HG03460 (cell line): ENCODE measurements around the gene ARID2.

ENCODE experiments used
- ATAC-seq: cut with Tn5 transposase; IDR thresholded peaks from one replicate; pipeline ENCODE4 v1.9.1; 2021; ENCODE audit not compliant: unreplicated experiment

The ARID2 gene

GRCh38 chr12:45729233-45730083, at the start of gene ARID2:
Gene ARID2, plus strand, starts transcription at chr12:45729706. Its CDS starts 131 bp downstream, at chr12:45729837.
- ATAC-seq, result peak; percentile 7

DNA sequence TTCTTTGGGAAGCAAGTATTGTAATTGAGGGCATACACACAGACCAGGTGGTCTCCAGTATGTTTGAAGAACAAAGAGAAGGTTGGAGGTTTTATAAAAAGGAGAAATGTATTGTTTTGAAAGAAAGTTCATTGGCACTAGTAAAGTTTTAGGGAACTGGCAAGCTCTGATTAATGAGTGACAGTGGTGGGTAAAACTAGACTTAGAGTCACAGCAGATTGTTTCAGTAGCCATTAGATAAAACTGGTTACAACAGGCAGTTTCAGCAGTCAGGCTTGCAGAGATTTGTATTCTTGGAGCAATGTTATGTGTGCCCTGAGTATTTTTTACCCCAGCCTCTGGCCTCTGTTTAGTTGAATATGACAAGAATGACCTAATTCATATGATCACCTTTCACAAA, 49.1 kb upstream of the ARID2 start:
- ATAC-seq, result no peak

- ATAC-seq, result no peak
These were observed 48.0 kb upstream of the ARID2 start for GRCh38 chr12:45681465-45681864.

GRCh38 chr12:45685680-45686079, 43.8 kb upstream of the ARID2 start:
- ATAC-seq, result no peak

- no peak for ATAC-seq
These were observed 42.2 kb upstream of the ARID2 start for GRCh38 chr12:45687081-45688015.

- no peak for ATAC-seq
These were observed 41.3 kb upstream of the ARID2 start for GRCh38 chr12:45688183-45688582.

- ATAC-seq, result no peak
These were observed 34.5 kb upstream of the ARID2 start for GRCh38 chr12:45695035-45695434.

- ATAC-seq, result no peak
These were observed 33.9 kb upstream of the ARID2 start for GRCh38 chr12:45695606-45696005.

- ATAC-seq, result no peak
These were observed 33.5 kb upstream of the ARID2 start for GRCh38 chr12:45696049-45696448.

GRCh38 chr12:45697371-45697770, 32.1 kb upstream of the ARID2 start:
- ATAC-seq, result no peak

DNA sequence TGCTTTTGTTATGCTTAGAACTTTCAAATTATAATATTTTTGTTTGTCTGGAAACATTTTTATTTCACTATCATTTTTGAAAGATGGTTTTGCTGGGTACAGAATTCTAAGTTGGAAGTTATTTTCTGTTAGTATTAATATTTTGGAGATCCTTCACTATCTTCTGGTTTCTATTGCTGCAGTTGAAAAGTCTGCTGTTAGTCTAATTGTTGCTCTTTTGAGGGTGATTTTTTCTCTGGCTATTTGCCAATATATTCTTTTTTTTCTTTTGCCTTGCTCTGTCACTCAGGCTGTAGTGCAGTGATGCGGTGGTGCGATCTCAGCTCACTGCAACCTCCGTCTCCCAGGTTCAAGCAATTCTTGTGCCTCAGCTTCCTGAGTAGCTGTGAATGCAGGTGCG, 28.2 kb upstream of the ARID2 start:
- no peak for ATAC-seq

- ATAC-seq, result no peak
These were observed 25.6 kb upstream of the ARID2 start for GRCh38 chr12:45703942-45704341.

- ATAC-seq, result no peak
These were observed 24.5 kb upstream of the ARID2 start for GRCh38 chr12:45704968-45705367.

- no peak for ATAC-seq
These were observed 24.1 kb upstream of the ARID2 start for GRCh38 chr12:45705404-45705803.

- ATAC-seq, result no peak
These were observed 22.2 kb upstream of the ARID2 start for GRCh38 chr12:45707241-45707857.

GRCh38 chr12:45708363-45708762, 21.1 kb upstream of the ARID2 start:
- no peak for ATAC-seq

- no peak for ATAC-seq
These were observed 20.6 kb upstream of the ARID2 start for GRCh38 chr12:45708901-45709300.

GRCh38 chr12:45712319-45712718, 17.2 kb upstream of the ARID2 start:
- no peak for ATAC-seq

DNA sequence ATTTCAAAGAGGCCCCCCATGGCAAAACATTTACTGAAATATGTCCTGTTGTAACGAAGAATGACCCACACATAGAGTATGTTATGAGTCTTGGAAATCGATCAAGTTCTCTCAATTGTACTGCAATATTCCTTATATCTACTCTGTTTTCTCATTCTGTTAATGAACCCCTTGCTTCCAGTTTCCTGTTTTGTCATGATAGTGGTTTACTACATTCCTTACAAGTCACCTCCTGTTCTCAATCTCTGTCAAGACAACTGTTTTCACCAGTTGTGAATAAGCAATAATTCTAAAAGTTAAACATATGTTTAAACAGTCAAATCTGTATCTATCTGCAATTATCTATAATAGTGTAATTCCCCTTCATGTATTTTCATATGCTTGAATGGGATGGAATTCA, 16.4 kb upstream of the ARID2 start:
- ATAC-seq, result no peak

DNA sequence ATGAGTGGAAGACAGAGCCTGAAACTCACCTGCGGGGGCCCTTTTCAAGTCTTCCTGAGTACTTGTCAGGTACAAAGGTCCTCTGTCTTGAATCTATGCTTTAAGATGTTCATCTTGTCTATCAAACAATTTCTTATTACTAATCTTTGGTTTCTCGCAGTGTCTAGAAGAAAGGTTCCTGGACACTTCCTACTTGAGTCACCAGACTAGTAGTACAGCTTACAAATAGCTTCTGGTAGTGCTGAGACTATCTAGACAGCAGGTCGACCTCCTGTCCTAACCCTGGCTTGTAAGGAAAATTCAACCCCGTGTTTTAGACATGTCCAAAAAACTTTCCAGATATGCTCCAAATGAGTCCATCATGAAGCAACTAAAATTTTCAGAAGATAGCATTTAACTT, 11.2 kb upstream of the ARID2 start:
- ATAC-seq, result no peak

DNA sequence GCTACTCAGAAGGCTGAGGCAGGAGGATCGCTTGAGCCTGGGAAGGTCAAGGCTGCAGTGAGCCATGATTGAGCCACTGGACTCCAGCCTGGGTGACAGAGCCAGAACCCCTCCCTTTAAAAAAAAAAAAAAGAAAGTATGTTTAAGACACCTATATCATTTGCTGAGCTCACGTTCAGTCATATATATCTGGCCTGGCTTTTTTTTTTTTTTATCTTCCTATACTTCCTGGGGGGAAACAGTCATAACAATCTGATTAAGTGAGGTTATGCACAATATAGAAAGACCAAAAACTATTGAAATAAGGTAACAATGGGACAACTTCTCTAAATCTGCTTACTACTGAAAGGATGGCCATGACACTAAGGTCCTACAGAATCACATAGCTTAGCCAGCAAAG, 9.4 kb upstream of the ARID2 start:
- ATAC-seq, result no peak
